Ectodermal cell (in vitro differentiated cells): ENCODE data around the gene TMEM121B.

Experiments
- H3K27ac ChIP-seq: 2 replicates; pipeline ENCODE4 v1.7.0; 2013; ENCODE audit warnings: mild to moderate bottlenecking, low read depth, low read length; ENCODE audit not compliant: insufficient read depth, poor library complexity, severe bottlenecking
- H3K27me3 ChIP-seq: 2 replicates; pipeline ENCODE4 v1.7.0; 2013; ENCODE audit warnings: mild to moderate bottlenecking, low read length; ENCODE audit not compliant: insufficient read depth, control insufficient read depth, poor library complexity, severe bottlenecking
- H3K36me3 ChIP-seq: one replicate; pipeline ENCODE4 v1.7.0; 2013; ENCODE audit warnings: low read length; ENCODE audit not compliant: control insufficient read depth, insufficient read depth
- H3K4me1 ChIP-seq: one replicate; pipeline ENCODE4 v1.7.0; 2013; ENCODE audit warnings: low read length; ENCODE audit not compliant: control insufficient read depth, insufficient read depth
- H3K4me3 ChIP-seq: 2 replicates; pipeline ENCODE4 v1.7.0; 2013; ENCODE audit warnings: low read depth, low read length, control low read depth; ENCODE audit not compliant: insufficient read depth
- H3K9me3 ChIP-seq: 2 replicates; pipeline ENCODE4 v1.7.0; 2013; ENCODE audit warnings: mild to moderate bottlenecking, low read length, moderate library complexity; ENCODE audit not compliant: control insufficient read depth
- WGBS, 2 experiments: methylation state at CpG; one replicate each; pipeline ENCODE4 v1.1.7; 2013; ENCODE audit warnings: missing lambda C conversion rate in 2 of 2; 5-methylcytosine and 5-hydroxymethylcytosine counted together

TMEM121B gene

GRCh38 chr22:17105143-17106129 is 15.7 kb downstream of the TMEM121B start:
- 92% methylated on average over 22 of the region's 22 CpGs for WGBS, 2 experiments
- H3K9me3 ChIP-seq, result no peaks in the 10 kb centered on the region
- H3K4me3 ChIP-seq, result no peak overlapping the region
- H3K36me3 ChIP-seq, result no peaks in the 10 kb centered on the region
- no peaks in the 10 kb centered on the region for H3K4me1 ChIP-seq
- no peaks in the 10 kb centered on the region for H3K27me3 ChIP-seq
- H3K27ac ChIP-seq, result no peak overlapping the region

- Histone ChIP-seq H3K4me1 (no peaks in the 10 kb centered on the region), H3K36me3 (no peaks in the 10 kb centered on the region), H3K27ac (no peak overlapping the region), H3K4me3 (no peak overlapping the region), H3K9me3 (no peaks in the 10 kb centered on the region), H3K27me3 (no peaks in the 10 kb centered on the region)
- WGBS, 2 experiments, result 85 to 92% methylated on average over 13 to 14 of the region's 14 CpGs
Measured at GRCh38 chr22:17104336-17104935, 16.7 kb downstream of the TMEM121B start.

- Histone ChIP-seq H3K27me3 (no peaks in the 10 kb centered on the region), H3K4me1 (no peaks in the 10 kb centered on the region), H3K4me3 (no peak overlapping the region), H3K27ac (no peak overlapping the region), H3K9me3 (no peaks in the 10 kb centered on the region), H3K36me3 (no peaks in the 10 kb centered on the region)
- WGBS, 2 experiments, result 95 to 97% methylated on average over 9 of the region's 9 CpGs
Measured at GRCh38 chr22:17103351-17103750, 17.8 kb downstream of the TMEM121B start.

- H3K27ac ChIP-seq, result no peak overlapping the region
- H3K4me1 ChIP-seq, result no peaks in the 10 kb centered on the region
- 95 to 97% methylated on average over 7 of the region's 7 CpGs for WGBS, 2 experiments
- no peaks in the 10 kb centered on the region for H3K36me3 ChIP-seq
- no peaks in the 10 kb centered on the region for H3K27me3 ChIP-seq
- no peaks in the 10 kb centered on the region for H3K9me3 ChIP-seq
- H3K4me3 ChIP-seq, result no peak overlapping the region
Measured at GRCh38 chr22:17102297-17102667, 18.9 kb downstream of the TMEM121B start.

- Histone ChIP-seq H3K36me3 (no peaks in the 10 kb centered on the region), H3K9me3 (no peaks in the 10 kb centered on the region), H3K27ac (no peak overlapping the region), H3K4me1 (no peaks in the 10 kb centered on the region), H3K4me3 (no peak overlapping the region), H3K27me3 (no peaks in the 10 kb centered on the region)
- 89 to 91% methylated on average over 14 of the region's 14 CpGs for WGBS, 2 experiments
Measured at GRCh38 chr22:17101475-17102296, 19.5 kb downstream of the TMEM121B start.

GRCh38 chr22:17100621-17101020 is 20.5 kb downstream of the TMEM121B start:
- Histone ChIP-seq H3K4me1 (no peaks in the 10 kb centered on the region), H3K36me3 (no peaks in the 10 kb centered on the region), H3K27ac (no peak overlapping the region), H3K27me3 (no peaks in the 10 kb centered on the region), H3K9me3 (no peaks in the 10 kb centered on the region), H3K4me3 (no peak overlapping the region)
- WGBS, 2 experiments, result 89 to 92% methylated on average over 6 of the region's 6 CpGs

- no peaks in the 10 kb centered on the region for H3K27me3 ChIP-seq
- no peaks in the 10 kb centered on the region for H3K36me3 ChIP-seq
- no peaks in the 10 kb centered on the region for H3K4me1 ChIP-seq
- H3K27ac ChIP-seq, result no peak overlapping the region
- no peaks in the 10 kb centered on the region for H3K9me3 ChIP-seq
- 87 to 89% methylated on average over 7 of the region's 7 CpGs for WGBS, 2 experiments
- H3K4me3 ChIP-seq, result no peak overlapping the region
Measured at GRCh38 chr22:17098379-17098819, 22.8 kb downstream of the TMEM121B start.

GRCh38 chr22:17097701-17098100 is 23.5 kb downstream of the TMEM121B start:
- Histone ChIP-seq H3K4me3 (no peak overlapping the region), H3K27me3 (no peaks in the 10 kb centered on the region), H3K27ac (no peak overlapping the region), H3K4me1 (no peaks in the 10 kb centered on the region), H3K9me3 (no peaks in the 10 kb centered on the region), H3K36me3 (no peaks in the 10 kb centered on the region)
- 90 to 92% methylated on average over 6 of the region's 6 CpGs for WGBS, 2 experiments

GRCh38 chr22:17097062-17097461 is 24.1 kb downstream of the TMEM121B start:
- H3K27ac ChIP-seq, result no peak overlapping the region
- H3K4me1 ChIP-seq, result no peaks in the 10 kb centered on the region
- no peaks in the 10 kb centered on the region for H3K36me3 ChIP-seq
- H3K27me3 ChIP-seq, result no peaks in the 10 kb centered on the region
- 92 to 95% methylated on average over 6 of the region's 6 CpGs for WGBS, 2 experiments
- no peaks in the 10 kb centered on the region for H3K9me3 ChIP-seq
- no peak overlapping the region for H3K4me3 ChIP-seq

- H3K36me3 ChIP-seq, result no peaks in the 10 kb centered on the region
- H3K27ac ChIP-seq, result no peak overlapping the region
- H3K9me3 ChIP-seq, result no peaks in the 10 kb centered on the region
- H3K27me3 ChIP-seq, result no peaks in the 10 kb centered on the region
- no peak overlapping the region for H3K4me3 ChIP-seq
- 95 to 97% methylated on average over 7 of the region's 7 CpGs for WGBS, 2 experiments
- H3K4me1 ChIP-seq, result no peaks in the 10 kb centered on the region
Measured at GRCh38 chr22:17096071-17096470, 25.1 kb downstream of the TMEM121B start.
